ENCODE measurements around the gene NGDN. TPM values are rescaled to one million over a fixed set of nuclear protein-coding genes. Genes with fewer than 3 reads are reported as not detected.

NGDN gene
- total and polyA plus RNA-seq, 2 of the 8 experiments (the other 6 are each of a cell fraction or from before 2014, with no cell fraction given) = 39.8 to 48.8 TPM

DNA sequence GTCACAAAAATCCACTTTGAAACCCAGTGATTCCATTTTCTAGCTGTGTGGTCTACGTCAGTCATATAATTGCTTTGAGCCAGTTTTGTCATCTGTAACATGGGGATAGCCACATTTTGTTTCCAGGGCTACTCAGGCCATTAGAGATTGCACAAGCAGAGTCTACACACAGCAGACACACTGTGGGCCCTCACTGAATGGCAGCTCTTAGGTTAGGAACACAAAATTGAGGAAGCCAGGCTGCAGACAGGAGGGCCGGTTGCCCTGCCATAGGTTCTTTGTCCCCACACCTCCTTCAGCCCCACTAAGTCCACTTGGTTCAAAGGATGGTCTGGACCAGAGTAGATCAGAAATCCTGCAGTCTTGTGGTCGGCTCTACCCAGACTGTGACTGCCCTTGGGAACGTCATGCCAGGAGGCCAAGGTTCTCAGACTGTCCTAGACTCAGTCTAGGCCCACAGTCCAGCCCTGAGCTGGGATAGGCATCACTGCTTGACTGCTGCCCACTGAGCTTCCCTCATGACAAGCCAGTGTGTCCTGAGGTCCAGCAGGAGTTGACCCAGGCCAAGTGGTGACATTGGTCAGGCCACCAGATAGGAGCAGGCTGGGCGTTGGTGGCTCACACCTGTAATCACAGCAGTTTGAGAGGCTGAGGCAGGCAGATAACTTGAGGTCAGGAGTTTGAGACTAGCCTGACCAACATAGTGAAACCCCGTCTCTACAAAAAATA lies 30.2 kb upstream of the NGDN start:
- DNase-seq (ENCODE audit: low read depth in 1 of 2, low spot score in 2 of 2) (peak in 1 of 2 experiments; percentile 14), FAIRE-seq (no peak)
- H3K27ac ChIP-seq (ENCODE audit: low read depth, low read length) = no peak overlapping the region
- WGBS, 2 experiments (ENCODE audit: extremely low coverage in 1 of 2, insufficient coverage in 1 of 2, insufficient read length in 1 of 2, insufficient replicate concordance in 2 of 2, low coverage in 1 of 2, low lambda C conversion rate in 2 of 2, missing lambda C conversion rate in 1 of 2) = 90% methylated on average over 6 of the region's 6 CpGs; no CpG with 5 or more reads in 1 of the 2 experiments
- no peaks in the 10 kb centered on the region for H3K79me2 ChIP-seq (ENCODE audit: control insufficient read depth in 1 of 2, insufficient read depth in 2 of 2, low read length in 2 of 2)
- no peak overlapping the region for H3K14ac ChIP-seq (ENCODE audit: insufficient read length)
- H3K23me2 ChIP-seq (ENCODE audit: low read depth, low read length) = no peaks in the 10 kb centered on the region; the same call in none of the 2 replicates
- H3K4ac ChIP-seq (replicated peaks; ENCODE audit: insufficient read length, low read depth, low read length) = no peak overlapping the region
- no peak overlapping the region for H3K23ac ChIP-seq (ENCODE audit: insufficient read length)
- H2BK15ac ChIP-seq (ENCODE audit: low read length) = no peak overlapping the region
- no peaks in the 10 kb centered on the region for H4K20me1 ChIP-seq (replicated peaks in 1 of 2; ENCODE audit: control insufficient read depth in 1 of 2, insufficient read depth in 2 of 2, low read length in 2 of 2)
- no peak overlapping the region for H3K18ac ChIP-seq (ENCODE audit: extremely low read depth, low read length)
- no peak overlapping the region for H3K56ac ChIP-seq (replicated peaks; ENCODE audit: insufficient read length, low read depth, low read length)
- no peak overlapping the region for H2AK5ac ChIP-seq (ENCODE audit: low read depth, low read length)
- ChIA-PET CTCF (ENCODE audit: partially characterized antibody) (interaction anchor here (0.5 to 1.8 kb wide), 7 partner anchors 11 to 145 kb away, joined by 3 to 9 read pairs (median 4); partner anchors contain the start of gene CMTM5), POLR2A (ENCODE audit: partially characterized antibody) (interaction anchor here (0.8 to 1.8 kb wide), 2 partner anchors 35 to 119 kb away, joined by 3 to 4 read pairs; partner anchors contain the start of gene PABPN1)
- no peak overlapping the region for H3K4me3 ChIP-seq (ENCODE audit: extremely low read depth in 1 of 4, insufficient read depth in 2 of 4, low read depth in 3 of 4, low read length in 4 of 4)
- H2BK12ac ChIP-seq (ENCODE audit: low read depth, low read length) = no peak overlapping the region
- H4K91ac ChIP-seq (replicated peaks; ENCODE audit: insufficient read length, low read length) = peak overlapping the region; percentile 46
- H3K79me1 ChIP-seq (ENCODE audit: low read depth, low read length) = no peaks in the 10 kb centered on the region
- TF ChIP-seq EGR1 (IDR thresholded peaks at IDR 0.05; ENCODE audit: borderline replicate concordance, low read depth, low read length) (no peak), RXRA (IDR thresholded peaks at IDR 0.05; ENCODE audit: insufficient read depth, low read depth, low read length) (no peak)
- TF ChIP-seq, protein P1, sequence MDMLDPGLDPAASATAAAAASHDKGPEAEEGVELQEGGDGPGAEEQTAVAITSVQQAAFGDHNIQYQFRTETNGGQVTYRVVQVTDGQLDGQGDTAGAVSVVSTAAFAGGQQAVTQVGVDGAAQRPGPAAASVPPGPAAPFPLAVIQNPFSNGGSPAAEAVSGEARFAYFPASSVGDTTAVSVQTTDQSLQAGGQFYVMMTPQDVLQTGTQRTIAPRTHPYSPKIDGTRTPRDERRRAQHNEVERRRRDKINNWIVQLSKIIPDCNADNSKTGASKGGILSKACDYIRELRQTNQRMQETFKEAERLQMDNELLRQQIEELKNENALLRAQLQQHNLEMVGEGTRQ (IDR thresholded peaks at IDR 0.05; ENCODE audit: low read length) = no peak
- no peak overlapping the region for H2BK5ac ChIP-seq (ENCODE audit: low read depth, low read length)
- peaks cover 0 to 4% (median 1%) of the 10 kb centered on the region in 4 experiments; a peak in 3 of 7 replicates for H3K27me3 ChIP-seq (replicated peaks in 1 of 4; ENCODE audit: control insufficient read depth in 3 of 4, extremely low read depth in 1 of 4, insufficient read depth in 3 of 4, low read length in 3 of 4)
- no peak overlapping the region for H2BK20ac ChIP-seq (ENCODE audit: low read length)
- no peak overlapping the region for H3K4me2 ChIP-seq (ENCODE audit: insufficient read depth in 1 of 2, low read depth in 2 of 2, low read length in 2 of 2)
- no peaks in the 10 kb centered on the region for H3K9me3 ChIP-seq (ENCODE audit: insufficient read depth in 2 of 2, low read depth in 1 of 2, low read length in 1 of 2)
- peaks cover 0 to 18% (median 11%) of the 10 kb centered on the region in 4 experiments; a peak in 6 of 7 replicates for H3K4me1 ChIP-seq (replicated peaks in 1 of 4; ENCODE audit: control insufficient read depth in 3 of 4, insufficient read depth in 4 of 4, low read length in 3 of 4)
- H4K8ac ChIP-seq (ENCODE audit: extremely low read depth, insufficient read depth, low read length) = peak overlapping the region; percentile 0
- H3K36me3 ChIP-seq (ENCODE audit: control insufficient read depth in 2 of 4, insufficient read depth in 4 of 4, low read length in 3 of 4) = no peaks in the 10 kb centered on the region
- H2AFZ ChIP-seq (ENCODE audit: low read length) = no peak overlapping the region
- no peak overlapping the region for H4K5ac ChIP-seq (ENCODE audit: insufficient read length, low read depth, low read length)
- H3K9ac ChIP-seq (replicated peaks in 1 of 4; ENCODE audit: extremely low read depth in 1 of 4, low read depth in 3 of 4, low read length in 3 of 4) = no peak overlapping the region
- no peak overlapping the region for H2BK120ac ChIP-seq (replicated peaks; ENCODE audit: low read depth, low read length)
